HG03520 (cell line): ENCODE data around the gene OCLN.
"Not testable (repeated sequence)": the region's sequence is repeated elsewhere in the genome, so short reads cannot be mapped to it uniquely, and the experiment has no call there.

ENCODE experiments used
- ATAC-seq: cut with Tn5 transposase; IDR thresholded peaks from one replicate; pipeline ENCODE4 v1.9.1; 2021; ENCODE audit warnings: mild to moderate bottlenecking, moderate library complexity; ENCODE audit not compliant: unreplicated experiment

OCLN gene

DNA sequence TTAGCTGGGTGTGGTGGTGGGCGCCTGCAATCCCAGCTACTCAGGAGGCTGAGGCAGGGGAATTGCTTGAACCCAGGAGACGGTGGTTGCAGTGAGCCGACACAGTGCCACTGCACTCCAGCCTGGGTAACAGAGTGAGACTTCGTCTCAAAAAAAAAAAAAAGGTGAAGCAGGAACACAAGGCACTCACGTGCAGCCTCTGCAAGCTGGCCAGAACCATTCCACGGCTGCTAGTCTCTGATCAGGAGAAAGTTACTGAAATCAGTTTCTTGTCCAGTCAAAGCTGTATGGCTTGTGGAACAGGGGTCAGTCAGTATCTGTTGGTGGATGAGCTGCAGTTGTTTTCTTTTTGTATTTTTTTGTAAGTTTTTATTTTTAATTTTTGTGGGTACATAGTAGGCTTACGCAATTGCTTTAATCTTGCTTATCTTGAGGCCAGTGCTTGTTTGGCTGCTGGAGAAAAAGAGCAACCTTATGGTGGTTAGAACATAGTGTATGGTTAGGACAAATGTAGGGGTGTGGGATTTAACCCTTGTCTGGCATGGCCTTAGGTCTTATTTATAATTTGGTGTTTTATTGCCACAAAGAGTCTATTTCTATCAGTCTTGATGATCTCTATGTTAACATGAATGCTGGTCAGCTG, 34.7 kb downstream of the OCLN start:
- ATAC-seq, result no peak

DNA sequence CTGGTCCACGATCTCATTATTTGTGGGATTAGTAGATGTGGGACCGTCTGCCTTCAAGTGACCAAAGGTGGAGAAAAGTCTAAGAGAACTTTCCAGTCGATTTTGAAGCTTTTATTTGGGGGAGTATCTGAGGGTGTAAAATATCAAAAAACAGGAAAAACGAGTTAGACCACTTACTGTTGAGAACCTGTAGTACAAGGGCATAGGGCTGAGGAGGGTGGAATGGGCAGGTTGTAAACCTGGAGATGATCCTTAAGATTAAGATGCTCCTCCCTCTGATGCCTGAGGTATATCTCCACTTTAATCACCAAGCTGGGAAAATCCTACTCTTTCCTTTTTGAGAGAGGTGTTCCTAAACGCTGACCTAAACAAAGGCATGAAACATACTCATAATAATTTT, 35.4 kb downstream of the OCLN start:
- no peak for ATAC-seq

DNA sequence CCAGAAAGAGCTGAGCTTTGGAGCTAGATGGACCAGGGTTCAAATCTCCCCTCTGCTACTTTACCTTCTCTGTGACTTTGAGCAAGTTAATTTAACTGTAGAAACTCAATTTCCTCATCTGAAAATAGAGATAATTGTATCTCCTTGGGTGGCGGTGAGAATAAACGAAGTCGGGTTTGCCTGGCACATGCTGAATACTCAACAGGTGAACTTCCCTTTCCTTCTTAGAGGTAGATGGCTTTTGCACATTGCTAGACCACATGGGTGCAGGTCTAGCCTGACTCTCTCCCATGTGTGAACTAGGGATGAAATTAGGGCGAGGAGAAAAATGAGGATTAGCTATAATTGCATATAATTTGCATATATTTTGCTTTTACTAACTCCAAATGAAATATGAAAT, 36.0 kb downstream of the OCLN start:
- no peak for ATAC-seq

DNA sequence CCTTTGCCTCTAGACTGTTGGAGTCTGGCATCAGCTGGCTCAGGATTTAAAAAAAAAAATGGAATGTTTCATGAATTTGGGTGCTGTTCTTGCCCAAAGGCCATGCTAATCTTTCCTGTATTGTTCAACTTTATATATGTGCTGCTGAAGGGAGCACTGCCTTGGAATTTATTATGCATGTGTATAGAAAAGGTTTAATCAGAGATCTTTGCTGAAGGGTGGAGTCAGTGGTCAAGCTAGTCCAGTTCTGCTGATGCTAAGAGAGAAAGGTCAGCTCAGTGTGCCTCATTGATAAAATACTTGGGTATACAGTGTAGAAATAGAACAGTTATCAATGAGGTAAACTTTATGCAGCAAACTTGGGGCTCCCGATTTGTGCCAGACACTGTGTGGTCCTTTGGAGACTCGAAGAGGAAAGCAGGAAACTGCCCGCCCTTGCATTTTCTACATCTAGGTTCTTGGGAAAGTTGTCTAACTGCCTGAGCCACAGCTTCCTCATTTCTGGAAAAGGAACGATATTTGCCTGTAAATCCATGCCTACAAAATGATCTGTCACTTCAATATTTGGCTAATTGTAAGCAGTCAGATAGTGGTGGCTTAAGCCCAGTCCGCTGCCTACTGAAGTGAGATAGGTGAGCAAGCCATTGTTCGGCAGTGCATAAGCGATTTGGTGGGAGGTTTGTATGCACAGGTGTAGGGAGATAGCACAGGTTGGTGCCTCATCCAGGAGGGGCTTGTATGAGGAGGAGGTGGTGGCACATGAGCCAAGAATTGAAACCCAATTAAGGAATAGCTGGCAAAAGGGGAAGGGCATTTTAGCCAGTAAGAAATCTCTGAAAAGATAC, 38.2 kb downstream of the OCLN start:
- ATAC-seq, result no peak

DNA sequence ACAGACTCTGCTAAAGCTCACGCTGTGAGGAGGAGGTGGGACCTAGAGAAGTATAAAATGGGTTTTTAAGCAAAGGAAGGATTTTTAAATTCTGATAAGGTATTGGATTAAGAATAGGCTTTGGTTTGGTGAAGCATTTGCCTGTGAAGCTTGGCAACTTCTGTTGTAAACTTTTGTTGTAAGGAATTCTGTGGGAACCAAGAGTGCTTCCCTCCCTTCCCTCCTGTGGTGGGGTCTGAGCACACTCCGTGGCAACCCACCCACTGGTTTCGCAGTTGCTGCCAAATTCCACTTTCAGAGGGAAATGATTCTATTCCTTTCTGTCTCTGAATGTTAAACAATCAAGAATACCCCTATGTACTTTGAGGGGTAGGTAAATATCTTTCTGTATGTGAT, 38.8 kb downstream of the OCLN start:
- ATAC-seq, result no peak

DNA sequence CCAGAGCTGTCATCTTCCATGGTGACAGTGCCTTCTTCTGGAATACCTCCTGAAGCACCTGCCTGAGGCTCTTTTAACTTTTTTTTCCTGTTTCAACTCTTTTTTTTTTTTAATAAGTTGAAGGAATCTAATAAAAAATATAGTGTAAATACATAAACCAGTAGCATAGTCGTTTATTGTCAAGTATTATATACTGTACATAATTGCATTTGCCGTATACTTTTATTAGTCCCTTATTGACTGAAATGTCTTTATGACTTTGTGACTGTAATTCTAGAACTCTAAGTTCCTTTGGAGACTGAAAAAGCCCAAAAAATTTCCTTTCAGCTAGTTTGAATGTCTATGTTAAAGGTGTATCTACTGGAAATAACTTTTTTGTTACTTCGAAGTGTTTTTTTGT, 45.3 kb downstream of the OCLN start:
- ATAC-seq, result not testable (repeated sequence)

DNA sequence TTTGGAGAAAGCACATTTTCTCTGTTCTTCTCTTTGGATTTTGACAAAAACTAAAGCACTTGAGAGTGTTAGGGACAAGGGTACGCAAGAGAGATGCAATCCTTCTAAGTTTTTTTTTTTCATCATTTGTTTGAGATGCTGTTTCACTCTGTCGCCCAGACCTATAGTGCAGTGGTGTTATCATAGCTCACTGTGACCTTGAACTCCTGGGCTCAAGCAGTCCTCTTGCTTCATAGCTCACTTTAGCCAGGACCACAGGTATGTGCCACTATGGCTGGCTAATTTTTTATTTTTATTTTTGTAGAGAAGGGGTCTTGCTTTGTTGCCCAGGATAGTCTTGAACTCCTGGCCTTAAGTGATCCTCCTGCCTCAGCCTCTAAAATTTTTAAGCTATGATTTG, 46.1 kb downstream of the OCLN start:
- ATAC-seq, result not testable (repeated sequence)

DNA sequence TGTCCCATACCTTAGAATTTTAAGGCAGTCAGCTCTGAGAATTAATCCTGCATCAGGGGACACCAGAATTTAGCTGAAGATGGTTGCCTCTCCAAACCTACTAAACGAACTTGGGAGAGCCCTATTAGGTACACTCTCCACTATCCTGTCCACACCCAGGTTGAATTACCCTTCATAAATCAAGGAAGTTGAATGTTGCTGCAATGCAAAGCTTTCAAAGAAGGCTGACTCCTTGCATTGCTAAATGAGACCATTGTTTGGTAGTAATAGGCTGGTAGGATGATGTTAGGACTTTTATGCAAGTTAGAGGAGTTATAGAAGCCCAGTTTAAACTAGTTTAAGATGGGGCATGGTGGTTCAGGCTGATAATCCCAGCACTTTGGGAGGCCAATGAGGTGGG, 48.8 kb downstream of the OCLN start:
- ATAC-seq, result not testable (repeated sequence)

DNA sequence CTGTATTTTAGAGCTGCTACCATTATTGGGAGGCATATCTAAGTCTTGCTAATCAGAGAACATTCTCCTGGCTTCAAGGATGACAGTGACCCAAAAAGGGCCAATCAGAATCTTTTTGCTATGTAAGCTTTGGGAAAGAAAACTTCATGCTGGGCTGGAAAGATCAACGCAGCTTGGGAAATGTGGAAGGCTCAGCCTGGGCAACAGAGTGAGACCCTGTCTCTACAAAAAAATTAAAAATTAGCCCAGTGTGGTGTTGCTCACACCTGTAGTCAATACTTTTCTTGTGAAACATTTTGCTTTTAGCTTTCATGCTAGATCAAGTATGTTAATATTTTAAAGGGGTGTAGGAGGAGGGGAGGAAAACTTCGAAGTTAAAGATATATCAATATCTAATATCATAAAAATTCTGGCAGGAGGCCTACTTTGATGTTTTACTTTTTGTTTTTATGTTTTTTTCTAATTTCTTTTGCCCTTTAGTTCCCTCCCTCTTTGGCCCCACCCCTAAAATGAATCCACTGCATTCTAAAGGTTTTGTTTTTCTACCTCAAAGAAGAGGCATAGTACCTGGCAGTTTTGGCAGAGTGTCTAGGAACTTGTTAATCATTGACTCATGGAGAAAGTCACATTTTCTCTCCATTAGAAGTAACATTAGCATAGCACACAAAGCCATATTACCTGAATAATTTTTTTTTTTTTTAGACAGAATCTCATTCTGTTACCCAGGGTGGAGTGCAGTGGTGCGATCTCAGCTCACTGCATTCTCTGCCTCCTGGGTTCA, 50.4 kb downstream of the OCLN start:
- not testable (repeated sequence) for ATAC-seq

DNA sequence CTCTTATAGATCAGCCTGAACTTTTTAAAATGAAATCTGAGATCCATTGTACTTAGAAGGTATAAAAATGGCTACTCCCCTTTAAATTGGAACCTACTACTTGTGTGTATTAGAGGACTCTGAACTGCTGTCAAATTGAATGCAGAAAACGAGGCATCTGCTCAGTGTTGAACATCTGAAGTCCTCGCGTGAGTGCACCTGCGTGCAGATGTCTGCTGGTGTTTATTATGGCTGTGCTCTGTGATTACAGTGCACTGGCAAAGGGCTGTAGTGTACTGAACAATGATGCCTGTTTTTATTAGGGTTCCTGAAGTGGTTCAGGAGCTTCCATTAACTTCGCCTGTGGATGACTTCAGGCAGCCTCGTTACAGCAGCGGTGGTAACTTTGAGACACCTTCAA, 52.0 kb downstream of the OCLN start:
- ATAC-seq, result not testable (repeated sequence)

DNA sequence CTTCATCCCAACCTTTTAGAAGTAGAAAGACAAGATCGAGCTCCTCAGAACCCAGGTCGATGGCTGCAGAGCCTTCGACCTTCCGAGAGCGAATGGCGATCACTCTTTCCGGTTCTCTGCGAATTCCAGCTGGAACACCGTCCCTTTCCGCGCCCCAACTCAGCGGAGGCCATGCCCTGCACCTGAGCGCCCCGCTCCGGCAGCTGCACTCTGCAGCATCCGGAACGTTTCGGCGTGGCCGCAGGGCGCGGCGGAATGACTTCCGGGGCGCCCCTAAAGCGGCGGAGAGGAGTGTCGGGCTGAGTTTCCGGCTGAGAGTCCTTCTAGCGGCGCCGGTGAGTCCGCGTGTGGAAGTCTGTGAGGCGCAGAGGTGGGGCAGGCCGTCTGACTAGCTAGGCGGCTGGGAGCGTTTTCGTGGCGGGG, 67.3 kb downstream of the OCLN start, which contains the start of gene GTF2H2C:
Gene GTF2H2C (plus strand): TSS at position 284 of the 423 bp plus-strand sequence. CDS start 4,942 bp downstream, outside the sequence.
- peak; percentile 99 for ATAC-seq

DNA sequence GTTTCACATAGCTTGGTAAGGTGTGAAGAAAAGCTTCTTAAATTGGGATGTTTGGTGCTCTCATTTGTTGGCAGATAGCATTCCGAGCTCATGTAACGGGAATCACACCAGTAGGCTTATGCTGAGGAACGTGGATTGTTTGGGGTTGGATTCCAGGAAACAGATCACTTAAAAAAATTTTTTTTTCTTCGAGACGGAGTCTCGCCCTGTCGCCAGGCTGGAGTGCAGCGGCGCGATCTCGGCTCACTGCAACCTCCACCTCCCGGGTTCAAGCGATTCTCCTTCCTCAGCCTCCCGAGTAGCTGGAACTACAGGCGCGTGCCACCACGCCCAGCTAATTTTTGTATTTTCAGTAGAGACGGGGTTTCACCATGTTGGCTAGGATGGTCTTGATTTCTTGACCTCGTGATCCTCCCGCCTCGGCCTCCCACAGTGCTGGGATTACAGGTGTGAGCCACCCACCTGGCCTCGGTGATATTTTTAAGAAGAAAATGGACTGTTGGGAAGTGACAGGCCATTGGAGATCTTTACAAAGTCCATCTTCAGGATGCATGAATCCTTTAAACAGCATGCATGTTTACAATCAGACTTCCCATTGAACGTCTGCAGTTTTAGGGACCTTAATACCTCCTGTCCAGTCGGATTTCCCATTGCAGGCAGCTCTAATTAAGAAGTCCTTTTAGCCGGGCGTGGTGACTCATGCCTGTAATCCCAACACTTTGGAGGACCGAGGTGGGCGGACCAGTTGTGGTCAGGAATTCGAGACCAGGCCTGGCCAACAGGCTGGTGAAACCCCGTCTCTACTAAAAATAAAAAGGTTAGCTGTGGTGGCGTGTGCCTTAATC, 68.2 kb downstream of the OCLN start:
- not testable (repeated sequence) for ATAC-seq

DNA sequence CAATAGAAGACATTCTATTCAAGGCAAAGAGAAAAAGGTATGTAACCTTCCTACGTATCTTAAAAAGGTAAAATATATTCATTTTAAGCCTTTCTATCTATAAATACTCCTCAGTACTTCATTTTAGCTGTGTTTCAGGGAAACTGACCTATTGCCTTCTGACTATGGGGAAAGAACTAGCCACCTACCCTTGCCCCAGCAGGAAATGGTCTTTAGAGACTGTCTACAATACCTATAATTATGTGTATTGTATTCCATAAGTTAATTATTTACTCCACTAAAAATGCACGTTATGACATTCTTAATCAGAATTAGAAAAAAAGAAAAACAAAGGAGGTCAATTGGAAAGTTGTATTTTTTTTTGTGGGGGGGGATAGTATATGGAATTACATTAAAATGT, 73.6 kb downstream of the OCLN start:
- ATAC-seq, result not testable (repeated sequence)

DNA sequence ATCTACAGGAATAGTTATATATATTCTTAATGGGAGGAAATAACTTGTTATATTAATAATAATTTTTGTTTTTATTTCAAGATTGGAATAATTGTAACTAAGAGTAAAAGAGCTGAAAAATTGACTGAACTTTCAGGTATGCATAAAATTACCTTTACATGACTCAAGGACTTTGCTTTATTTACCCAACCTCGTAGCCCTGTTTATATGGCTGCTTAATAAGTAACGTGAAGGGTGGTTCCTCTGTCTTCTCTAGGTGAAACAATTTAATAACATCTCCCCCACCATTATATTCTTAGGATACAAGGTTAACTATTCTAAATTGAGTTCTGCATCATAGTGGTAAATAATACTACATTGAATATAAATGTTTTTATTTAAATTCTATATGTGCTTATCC, 75.5 kb downstream of the OCLN start:
- ATAC-seq, result not testable (repeated sequence)

DNA sequence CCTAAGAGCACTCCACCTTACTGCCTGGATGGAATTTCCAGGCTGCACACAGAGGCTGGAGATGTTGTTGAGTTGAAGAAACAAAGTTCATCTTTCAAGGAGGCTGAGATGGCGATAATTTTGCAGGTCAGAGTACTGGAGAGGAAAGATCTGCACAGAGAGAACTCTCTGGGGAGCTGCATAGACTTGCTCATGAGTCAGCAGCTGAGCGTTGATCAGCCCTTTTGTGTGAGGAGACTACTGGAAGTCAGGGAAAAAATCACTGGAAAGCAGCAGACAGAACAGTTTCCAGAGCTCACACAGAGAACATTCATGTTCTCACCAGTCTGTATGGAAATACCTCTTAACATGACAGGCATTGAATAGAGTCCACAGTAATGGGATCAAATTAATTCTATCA, 90.8 kb downstream of the OCLN start:
- not testable (repeated sequence) for ATAC-seq

DNA sequence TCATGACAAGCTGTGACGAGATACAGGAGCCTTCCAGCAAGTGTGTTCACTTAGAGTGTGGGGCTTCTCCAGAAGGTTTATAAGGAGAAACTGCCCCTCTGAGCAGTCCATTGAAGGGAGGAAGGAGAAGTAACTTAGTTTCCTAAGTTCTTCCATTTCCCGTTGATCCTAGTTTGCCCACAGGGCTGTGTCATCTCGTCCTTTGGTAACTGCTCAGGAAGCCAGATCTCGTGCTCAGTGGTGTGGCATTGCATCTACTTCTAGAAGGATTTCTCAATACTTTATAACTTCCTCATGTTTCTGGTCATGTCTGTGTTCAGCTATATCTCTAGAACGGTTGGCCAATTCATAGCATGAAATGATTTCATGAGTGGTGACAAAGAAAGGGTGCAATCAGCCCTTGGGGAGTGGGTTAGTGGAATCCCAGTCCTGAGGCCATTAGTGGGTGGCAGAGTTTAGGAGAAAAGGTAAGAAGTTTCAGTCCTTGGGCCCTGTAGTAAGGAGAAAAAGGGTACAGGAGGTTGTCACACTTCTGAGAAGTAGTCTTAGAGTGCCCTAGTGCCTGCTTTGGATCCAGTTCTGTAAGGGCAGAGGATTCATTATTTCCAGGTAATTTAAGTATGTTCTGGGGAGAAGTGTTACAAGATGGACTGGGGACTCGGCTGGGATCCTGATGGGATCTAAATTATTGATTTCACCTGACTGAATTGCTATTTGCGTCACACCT, 103.7 kb downstream of the OCLN start:
- not testable (repeated sequence) for ATAC-seq

DNA sequence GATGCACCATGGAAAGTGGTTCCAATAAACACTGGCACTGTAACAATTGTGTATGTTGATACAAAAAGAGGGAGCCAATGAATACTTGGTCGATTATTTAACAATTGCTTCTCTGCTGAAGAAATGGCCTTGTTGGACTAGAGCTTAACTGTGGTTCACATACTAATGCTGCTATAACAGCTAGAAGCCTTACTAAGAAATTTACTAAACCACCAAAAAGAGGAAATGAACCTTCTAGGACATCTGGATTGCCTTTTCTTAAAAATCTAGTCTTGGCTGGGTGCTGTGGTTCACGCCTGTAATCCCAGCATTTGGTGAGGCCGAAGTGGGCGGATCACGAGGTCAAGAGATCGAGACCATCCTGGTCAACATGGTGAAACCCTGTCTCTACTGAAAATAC, 109.4 kb downstream of the OCLN start:
- ATAC-seq, result peak; percentile 79

DNA sequence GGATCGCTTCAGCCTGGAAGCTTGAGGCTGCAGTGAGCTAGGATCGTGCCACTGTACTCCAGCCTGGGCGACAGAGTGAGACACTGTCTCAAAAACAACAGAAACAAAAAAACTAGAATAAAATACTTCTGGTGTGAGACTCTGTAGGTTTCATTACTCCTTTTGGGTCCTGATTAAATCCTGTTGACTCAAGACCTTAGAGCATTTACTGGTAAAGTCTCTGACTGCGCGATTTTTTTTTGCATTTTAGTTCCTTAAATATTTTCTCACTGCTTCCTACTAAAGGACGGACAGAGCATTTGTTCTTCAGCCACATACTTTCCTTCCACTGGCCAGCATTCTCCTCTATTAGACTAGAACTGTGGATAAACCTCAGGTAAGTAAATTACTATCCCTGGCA, 114.2 kb downstream of the OCLN start:
- ATAC-seq, result not testable (repeated sequence)
